Osteoblast (primary cell): ENCODE results near the gene NDOR1. TPM values are rescaled to one million over a fixed set of nuclear protein-coding genes. Genes with fewer than 3 reads are reported as not detected.

Source experiments
- DNase-seq: peaks from one replicate; pipeline ENCODE4 v3.0.0; 2011; ENCODE audit warnings: low spot score, mixed read lengths; ENCODE audit not compliant: insufficient read length; ENCODE audit errors: missing footprints
- H2AFZ ChIP-seq: 2 replicates; pipeline ENCODE4 v1.6.0; 2011; ENCODE audit warnings: mild to moderate bottlenecking, low read length
- H3K27ac ChIP-seq: 2 replicates; pipeline ENCODE4 v1.5.1; 2011; ENCODE audit warnings: mild to moderate bottlenecking, low read depth, low read length, moderate library complexity
- H3K27me3 ChIP-seq: 2 replicates; pipeline ENCODE4 v1.6.0; 2012; ENCODE audit warnings: mild to moderate bottlenecking, control low read depth, inconsistent platforms, low read length, moderate library complexity; ENCODE audit not compliant: insufficient read depth
- H3K36me3 ChIP-seq: 2 replicates; pipeline ENCODE4 v1.5.1; 2011; ENCODE audit warnings: mild to moderate bottlenecking, low read length, control low read depth, moderate library complexity; ENCODE audit not compliant: insufficient read depth
- H3K4me1 ChIP-seq: 2 replicates; pipeline ENCODE4 v1.5.1; 2011; ENCODE audit warnings: mild to moderate bottlenecking, low read length, control low read depth, moderate library complexity; ENCODE audit not compliant: insufficient read depth
- H3K4me2 ChIP-seq: 2 replicates; pipeline ENCODE4 v1.6.0; 2011; ENCODE audit warnings: mild to moderate bottlenecking, low read length; ENCODE audit not compliant: insufficient read depth
- H3K4me3 ChIP-seq: fragments of 200-600 bp; sonication (generic); 3 replicates; pipeline ENCODE4 v1.5.1; 2012; ENCODE audit warnings: mild to moderate bottlenecking, low read length, inconsistent platforms; ENCODE audit not compliant: insufficient read depth
- H3K79me2 ChIP-seq: 2 replicates; pipeline ENCODE4 v1.6.0; 2012; ENCODE audit warnings: mild to moderate bottlenecking, low read length, control low read depth, inconsistent platforms; ENCODE audit not compliant: insufficient read depth
- H3K9me3 ChIP-seq: 2 replicates; pipeline ENCODE4 v1.5.1; 2011; ENCODE audit warnings: low read depth, low read length, control low read depth
- H4K20me1 ChIP-seq: 2 replicates; pipeline ENCODE4 v1.6.0; 2012; ENCODE audit warnings: mild to moderate bottlenecking, low read length, control low read depth; ENCODE audit not compliant: insufficient read depth
- CTCF ChIP-seq: IDR thresholded peaks from 2 replicates; pipeline ENCODE4 v1.5.1; 2011; ENCODE audit warnings: mild to moderate bottlenecking, low read depth, low read length, moderate library complexity; ENCODE audit errors: extremely low read depth
- total RNA-seq: library from RNA; depleted of rRNA; stranded (reverse); fragments of >200 nt; gene quantifications from 2 replicates; pipeline ENCODE4 v1.2.3, GENCODE V29; 2012

NDOR1 gene
- total RNA-seq, 1 donor: 6.2 TPM

- no peak for TF ChIP-seq CTCF
- Histone ChIP-seq H3K27me3 (peaks cover 36% of the 10 kb centered on the region), H3K36me3 (no peaks in the 10 kb centered on the region)
These were observed 34.2 kb upstream of the NDOR1 start for GRCh38 chr9:137171149-137171900.

GRCh38 chr9:137172901-137173795, 32.4 kb upstream of the NDOR1 start:
- Histone ChIP-seq H3K4me1 (no peaks in the 10 kb centered on the region), H3K27me3 (peaks cover 22% of the 10 kb centered on the region), H2AFZ (no peak overlapping the region), H3K4me2 (no peak overlapping the region), H3K9me3 (no peaks in the 10 kb centered on the region), H4K20me1 (peaks cover 4% of the 10 kb centered on the region), H3K36me3 (no peaks in the 10 kb centered on the region), H3K27ac (no peak overlapping the region), H3K79me2 (no peaks in the 10 kb centered on the region), H3K4me3 (no peak overlapping the region)
- peak; percentile 95 for DNase-seq
- no peak for TF ChIP-seq CTCF

More at GRCh38 chr9:137171149-137171900, 34.2 kb upstream of the NDOR1 start:
- peaks cover 4% of the 10 kb centered on the region for H4K20me1 ChIP-seq
- H3K4me2 ChIP-seq: no peak overlapping the region
- peak; percentile 88 for DNase-seq
- no peak overlapping the region for H2AFZ ChIP-seq
- H3K27ac ChIP-seq: no peak overlapping the region
- H3K9me3 ChIP-seq: no peaks in the 10 kb centered on the region
- H3K4me1 ChIP-seq: no peaks in the 10 kb centered on the region
- no peak overlapping the region for H3K4me3 ChIP-seq
- no peaks in the 10 kb centered on the region for H3K79me2 ChIP-seq

GRCh38 chr9:137173796-137174664, 31.5 kb upstream of the NDOR1 start:
- DNase-seq: peak; percentile 91
- peaks cover 9% of the 10 kb centered on the region for H4K20me1 ChIP-seq
- no peaks in the 10 kb centered on the region for H3K4me1 ChIP-seq
- no peak overlapping the region for H2AFZ ChIP-seq
- no peak overlapping the region for H3K4me3 ChIP-seq
- H3K9me3 ChIP-seq: no peaks in the 10 kb centered on the region
- TF ChIP-seq CTCF: no peak
- no peak overlapping the region for H3K27ac ChIP-seq
- H3K79me2 ChIP-seq: no peaks in the 10 kb centered on the region
- no peak overlapping the region for H3K4me2 ChIP-seq
- H3K36me3 ChIP-seq: no peaks in the 10 kb centered on the region
- peaks cover 19% of the 10 kb centered on the region for H3K27me3 ChIP-seq
